Liver (tissue), 9 donors: Measurements from ENCODE around the gene LARGE2. TPM values are rescaled to one million over a fixed set of nuclear protein-coding genes. Genes with fewer than 3 reads are reported as not detected.

Experiments
- DNase-seq: peaks from one replicate; pipeline ENCODE4 v3.0.0-alpha.2; 2017; ENCODE audit warnings: low spot score
- H3K27ac ChIP-seq, 2 donors: one replicate each; pipeline ENCODE4 v1.7.0; 2013; ENCODE audit warnings: inconsistent platforms in 2 of 2, low read length in 2 of 2, control low read depth in 1 of 2, low read depth in 1 of 2, mild to moderate bottlenecking in 1 of 2
- H3K27me3 ChIP-seq, 4 donors: one replicate each; pipeline versions ENCODE4 v1.6.1 to v1.7.0; 2013; ENCODE audit warnings: low read length in 3 of 4, inconsistent platforms in 1 of 4, mild to moderate bottlenecking in 1 of 4, moderate library complexity in 1 of 4; ENCODE audit not compliant: control insufficient read depth in 4 of 4, insufficient read depth in 4 of 4
- H3K36me3 ChIP-seq, 4 donors: one replicate each; pipeline versions ENCODE4 v1.6.1 to v1.7.0; 2013; ENCODE audit warnings: low read length in 3 of 4, mild to moderate bottlenecking in 3 of 4, low read depth in 1 of 4, moderate library complexity in 1 of 4; ENCODE audit not compliant: control insufficient read depth in 4 of 4, insufficient read depth in 3 of 4
- H3K4me1 ChIP-seq, 4 donors: one replicate each; pipeline versions ENCODE4 v1.6.1 to v1.7.0; 2013; ENCODE audit warnings: low read length in 3 of 4, mild to moderate bottlenecking in 3 of 4, moderate library complexity in 1 of 4; ENCODE audit not compliant: control insufficient read depth in 4 of 4, insufficient read depth in 4 of 4
- H3K4me3 ChIP-seq, 3 donors: one replicate each; pipeline versions ENCODE4 v1.6.1 to v1.7.0; 2013; ENCODE audit warnings: low read length in 3 of 3, control low read depth in 1 of 3, low read depth in 1 of 3, mild to moderate bottlenecking in 1 of 3
- H3K9ac ChIP-seq, 2 donors: one replicate each; pipeline ENCODE4 v1.7.0; 2013; ENCODE audit warnings: low read length in 2 of 2, mild to moderate bottlenecking in 2 of 2, moderate library complexity in 2 of 2, control low read depth in 1 of 2, low read depth in 1 of 2
- H3K9me3 ChIP-seq, 4 donors: one replicate each; pipeline versions ENCODE4 v1.6.1 to v1.7.0; 2013; ENCODE audit warnings: low read length in 3 of 4; ENCODE audit not compliant: control insufficient read depth in 4 of 4
- EGR1 ChIP-seq, 2 donors: IDR thresholded peaks; 2 replicates each; pipeline ENCODE4 v1.6.1; 2016 to 2018; ENCODE audit warnings: antibody characterized with exemption in 2 of 2, low read depth in 2 of 2
- FOXA1 ChIP-seq: IDR thresholded peaks from 2 replicates; pipeline ENCODE4 v1.6.1; 2016; ENCODE audit warnings: antibody characterized with exemption
- FOXA2 ChIP-seq: IDR thresholded peaks from 2 replicates; pipeline ENCODE4 v1.6.1; 2016; ENCODE audit warnings: antibody characterized with exemption
- GABPA ChIP-seq, 2 donors: IDR thresholded peaks in 1 of 2; conservative IDR thresholded peaks in 1 of 2; 2 replicates each; pipeline ENCODE4 v1.6.1; 2016; ENCODE audit warnings: antibody characterized with exemption in 2 of 2, mild to moderate bottlenecking in 1 of 2, moderate library complexity in 1 of 2
- HNF4A ChIP-seq, 2 donors: conservative IDR thresholded peaks; 2 replicates each; pipeline ENCODE4 v1.6.1; 2016; ENCODE audit warnings: antibody characterized with exemption in 2 of 2, mild to moderate bottlenecking in 2 of 2
- HNF4G ChIP-seq: IDR thresholded peaks from 2 replicates; pipeline ENCODE4 v1.6.1; 2016; ENCODE audit warnings: antibody characterized with exemption
- JUND ChIP-seq, 2 donors: IDR thresholded peaks; 2 replicates each; pipeline ENCODE4 v1.6.1; 2016; ENCODE audit warnings: antibody characterized with exemption in 2 of 2
- NR2F2 ChIP-seq: IDR thresholded peaks from 2 replicates; pipeline ENCODE4 v1.6.1; 2016; ENCODE audit warnings: antibody characterized with exemption
- RAD21 ChIP-seq, 2 donors: IDR thresholded peaks; 2 replicates each; pipeline ENCODE4 v1.6.1; 2016; ENCODE audit warnings: antibody characterized with exemption in 2 of 2, mild to moderate bottlenecking in 2 of 2
- RXRA ChIP-seq, 2 donors: IDR thresholded peaks; 2 replicates each; pipeline ENCODE4 v1.6.1; 2017 to 2018; ENCODE audit warnings: antibody characterized with exemption in 2 of 2, mild to moderate bottlenecking in 1 of 2
- SP1 ChIP-seq: IDR thresholded peaks from 2 replicates; pipeline ENCODE4 v1.6.1; 2018; ENCODE audit warnings: antibody characterized with exemption, mild to moderate bottlenecking
- TAF1 ChIP-seq: conservative IDR thresholded peaks from 2 replicates; pipeline ENCODE4 v1.6.1; 2016; ENCODE audit warnings: antibody characterized with exemption, mild to moderate bottlenecking
- YY1 ChIP-seq: IDR thresholded peaks from 2 replicates; pipeline ENCODE4 v1.6.1; 2016; ENCODE audit warnings: antibody characterized with exemption, mild to moderate bottlenecking
- WGBS: extraction: QIAGEN DNeasy Blood & Tissue Kit; methylation state at CpG from one replicate; pipeline ENCODE4 v1.1.7; 2013; 5-methylcytosine and 5-hydroxymethylcytosine counted together
- polyA plus RNA-seq, 2 donors: library from polyadenylated mRNA; stranded (reverse) in 1 of 2; unstranded in 1 of 2; fragments of 200-250 nt in 1 of 2; fragments of >200 nt in 1 of 2; fragmentation: Nextera tagmentation in 1 of 2; extraction: Ambion mirVana in 1 of 2; gene quantifications; one replicate each; pipeline versions ENCODE4 v1.2.1 to v1.2.3, GENCODE V29; 2013 to 2015
- total RNA-seq, 2 donors: library from RNA; depleted of rRNA; stranded (reverse); fragments of >200 nt; gene quantifications; one replicate each; pipeline ENCODE4 v1.2.3, GENCODE V29; 2014
- TF ChIP-seq, protein P1 (sequence below): IDR thresholded peaks from 2 replicates; pipeline ENCODE4 v1.6.1; 2016; ENCODE audit warnings: antibody characterized with exemption
- TF ChIP-seq, protein P2 (sequence below): IDR thresholded peaks from 2 replicates; pipeline ENCODE4 v1.6.1; 2016; ENCODE audit warnings: antibody characterized with exemption
- TF ChIP-seq, protein P3 (sequence below): IDR thresholded peaks from 2 replicates; pipeline ENCODE4 v1.6.1; 2016; ENCODE audit warnings: antibody characterized with exemption, mild to moderate bottlenecking
- TF ChIP-seq, protein P4 (sequence below): IDR thresholded peaks from 2 replicates; pipeline ENCODE4 v1.6.1; 2016; ENCODE audit warnings: antibody characterized with exemption
- TF ChIP-seq, protein P5 (sequence below): fragments of 150-350 bp; IDR thresholded peaks from 2 replicates; pipeline ENCODE4 v1.5.1; 2017; ENCODE audit warnings: improper control_type of control experiment, low read depth, low read length; ENCODE audit not compliant: missing input control
- donor health status: healthy.
- donor health status: healthy.
- donor health status: healthy.
- donor health status: healthy.
- donor health status: healthy.

LARGE2 gene
- total and polyA plus RNA-seq, 4 donors = 1.3 to 1.9 (median 1.5) TPM

DNA sequence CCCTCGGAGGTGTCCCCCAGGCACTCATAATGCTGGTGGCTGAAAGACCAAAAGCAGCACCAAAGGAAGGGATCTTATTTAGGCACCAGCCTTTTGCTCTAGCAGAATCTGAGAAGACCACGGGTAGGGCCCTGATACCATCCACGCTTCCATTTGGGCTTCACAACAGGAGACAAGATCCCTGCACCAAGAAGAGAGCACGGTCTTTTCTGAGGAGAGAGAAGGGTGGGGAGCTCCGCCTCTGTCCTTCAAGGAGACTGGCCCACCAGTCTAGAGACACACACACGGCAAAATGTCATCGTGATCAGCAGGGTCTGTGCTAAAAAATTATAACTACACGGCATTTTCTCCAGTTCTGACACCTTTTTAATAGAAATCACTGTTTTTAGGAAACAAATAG is 9.8 kb downstream of the LARGE2 start (continued):
- TF ChIP-seq EGR1 (IDR thresholded peaks at IDR 0.05; ENCODE audit: low read depth in 2 of 2) = no peak

DNA sequence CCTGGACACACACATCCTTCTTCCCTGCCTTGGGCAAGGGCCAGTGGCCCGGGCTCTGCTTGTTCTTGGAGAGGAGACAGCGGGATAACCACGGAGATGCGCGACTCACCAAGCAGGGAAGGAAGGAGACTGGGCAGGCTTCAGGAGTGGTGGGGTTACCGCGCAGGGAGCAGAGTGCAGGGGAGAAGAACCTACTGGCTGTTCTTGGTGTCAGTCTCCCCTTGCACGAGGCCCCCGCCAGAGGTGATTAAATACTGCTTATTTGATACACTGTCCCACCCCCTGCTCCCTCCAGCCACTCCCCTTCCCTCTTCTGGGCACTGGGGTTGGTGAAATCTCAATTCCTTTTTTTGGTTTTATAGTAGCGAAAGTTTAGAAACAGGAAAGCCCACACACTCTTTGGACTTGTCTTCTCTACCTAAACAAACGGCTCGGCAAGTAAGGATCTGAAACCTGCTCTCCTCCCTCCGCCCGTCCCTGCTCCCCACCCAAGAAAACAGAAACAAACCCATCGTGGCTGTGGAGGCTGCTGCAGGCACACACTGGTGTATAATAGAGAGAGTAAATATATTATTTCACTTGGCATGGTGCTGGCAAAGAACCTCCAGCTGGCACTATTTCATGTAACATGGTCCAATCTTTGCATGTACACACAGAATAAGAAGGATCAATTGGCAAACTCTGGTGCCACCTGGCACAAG is 10.8 kb downstream of the LARGE2 start:
- Histone ChIP-seq H3K4me3 (no peak overlapping the region), H3K9me3 (no peaks in the 10 kb centered on the region), H3K27me3 (no peaks in the 10 kb centered on the region), H3K9ac (no peak overlapping the region), H3K27ac (no peak overlapping the region), H3K4me1 (peaks cover 10 to 23% (median 20%) of the 10 kb centered on the region in 4 donors), H3K36me3 (peaks cover 2 to 15% (median 6%) of the 10 kb centered on the region in 4 donors)
- TF ChIP-seq, protein P1, sequence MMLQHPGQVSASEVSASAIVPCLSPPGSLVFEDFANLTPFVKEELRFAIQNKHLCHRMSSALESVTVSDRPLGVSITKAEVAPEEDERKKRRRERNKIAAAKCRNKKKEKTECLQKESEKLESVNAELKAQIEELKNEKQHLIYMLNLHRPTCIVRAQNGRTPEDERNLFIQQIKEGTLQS = no peak
- TF ChIP-seq, protein P2, sequence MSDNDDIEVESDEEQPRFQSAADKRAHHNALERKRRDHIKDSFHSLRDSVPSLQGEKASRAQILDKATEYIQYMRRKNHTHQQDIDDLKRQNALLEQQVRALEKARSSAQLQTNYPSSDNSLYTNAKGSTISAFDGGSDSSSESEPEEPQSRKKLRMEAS = no peak
- TF ChIP-seq FOXA2 (peak; percentile 29), GABPA (IDR thresholded peaks at IDR 0.05 in 1 of 2, conservative IDR thresholded peaks at IDR 0.05 in 1 of 2) (no peak), FOXA1 (no peak), JUND (IDR thresholded peaks at IDR 0.05) (no peak), RAD21 (IDR thresholded peaks at IDR 0.05) (peak in 1 of 2 donors; percentile 30), RXRA (IDR thresholded peaks at IDR 0.05) (no peak), TAF1 (no peak), SP1 (no peak), HNF4G (no peak), HNF4A (conservative IDR thresholded peaks at IDR 0.05) (peak; percentile 13 to 38), EGR1 (IDR thresholded peaks at IDR 0.05; ENCODE audit: low read depth in 2 of 2) (no peak), NR2F2 (no peak), YY1 (no peak)
- TF ChIP-seq, protein P3, sequence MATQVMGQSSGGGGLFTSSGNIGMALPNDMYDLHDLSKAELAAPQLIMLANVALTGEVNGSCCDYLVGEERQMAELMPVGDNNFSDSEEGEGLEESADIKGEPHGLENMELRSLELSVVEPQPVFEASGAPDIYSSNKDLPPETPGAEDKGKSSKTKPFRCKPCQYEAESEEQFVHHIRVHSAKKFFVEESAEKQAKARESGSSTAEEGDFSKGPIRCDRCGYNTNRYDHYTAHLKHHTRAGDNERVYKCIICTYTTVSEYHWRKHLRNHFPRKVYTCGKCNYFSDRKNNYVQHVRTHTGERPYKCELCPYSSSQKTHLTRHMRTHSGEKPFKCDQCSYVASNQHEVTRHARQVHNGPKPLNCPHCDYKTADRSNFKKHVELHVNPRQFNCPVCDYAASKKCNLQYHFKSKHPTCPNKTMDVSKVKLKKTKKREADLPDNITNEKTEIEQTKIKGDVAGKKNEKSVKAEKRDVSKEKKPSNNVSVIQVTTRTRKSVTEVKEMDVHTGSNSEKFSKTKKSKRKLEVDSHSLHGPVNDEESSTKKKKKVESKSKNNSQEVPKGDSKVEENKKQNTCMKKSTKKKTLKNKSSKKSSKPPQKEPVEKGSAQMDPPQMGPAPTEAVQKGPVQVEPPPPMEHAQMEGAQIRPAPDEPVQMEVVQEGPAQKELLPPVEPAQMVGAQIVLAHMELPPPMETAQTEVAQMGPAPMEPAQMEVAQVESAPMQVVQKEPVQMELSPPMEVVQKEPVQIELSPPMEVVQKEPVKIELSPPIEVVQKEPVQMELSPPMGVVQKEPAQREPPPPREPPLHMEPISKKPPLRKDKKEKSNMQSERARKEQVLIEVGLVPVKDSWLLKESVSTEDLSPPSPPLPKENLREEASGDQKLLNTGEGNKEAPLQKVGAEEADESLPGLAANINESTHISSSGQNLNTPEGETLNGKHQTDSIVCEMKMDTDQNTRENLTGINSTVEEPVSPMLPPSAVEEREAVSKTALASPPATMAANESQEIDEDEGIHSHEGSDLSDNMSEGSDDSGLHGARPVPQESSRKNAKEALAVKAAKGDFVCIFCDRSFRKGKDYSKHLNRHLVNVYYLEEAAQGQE = no peak
- TF ChIP-seq, protein P4, sequence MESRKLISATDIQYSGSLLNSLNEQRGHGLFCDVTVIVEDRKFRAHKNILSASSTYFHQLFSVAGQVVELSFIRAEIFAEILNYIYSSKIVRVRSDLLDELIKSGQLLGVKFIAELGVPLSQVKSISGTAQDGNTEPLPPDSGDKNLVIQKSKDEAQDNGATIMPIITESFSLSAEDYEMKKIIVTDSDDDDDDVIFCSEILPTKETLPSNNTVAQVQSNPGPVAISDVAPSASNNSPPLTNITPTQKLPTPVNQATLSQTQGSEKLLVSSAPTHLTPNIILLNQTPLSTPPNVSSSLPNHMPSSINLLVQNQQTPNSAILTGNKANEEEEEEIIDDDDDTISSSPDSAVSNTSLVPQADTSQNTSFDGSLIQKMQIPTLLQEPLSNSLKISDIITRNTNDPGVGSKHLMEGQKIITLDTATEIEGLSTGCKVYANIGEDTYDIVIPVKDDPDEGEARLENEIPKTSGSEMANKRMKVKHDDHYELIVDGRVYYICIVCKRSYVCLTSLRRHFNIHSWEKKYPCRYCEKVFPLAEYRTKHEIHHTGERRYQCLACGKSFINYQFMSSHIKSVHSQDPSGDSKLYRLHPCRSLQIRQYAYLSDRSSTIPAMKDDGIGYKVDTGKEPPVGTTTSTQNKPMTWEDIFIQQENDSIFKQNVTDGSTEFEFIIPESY = no peak
- TF ChIP-seq, protein P5, sequence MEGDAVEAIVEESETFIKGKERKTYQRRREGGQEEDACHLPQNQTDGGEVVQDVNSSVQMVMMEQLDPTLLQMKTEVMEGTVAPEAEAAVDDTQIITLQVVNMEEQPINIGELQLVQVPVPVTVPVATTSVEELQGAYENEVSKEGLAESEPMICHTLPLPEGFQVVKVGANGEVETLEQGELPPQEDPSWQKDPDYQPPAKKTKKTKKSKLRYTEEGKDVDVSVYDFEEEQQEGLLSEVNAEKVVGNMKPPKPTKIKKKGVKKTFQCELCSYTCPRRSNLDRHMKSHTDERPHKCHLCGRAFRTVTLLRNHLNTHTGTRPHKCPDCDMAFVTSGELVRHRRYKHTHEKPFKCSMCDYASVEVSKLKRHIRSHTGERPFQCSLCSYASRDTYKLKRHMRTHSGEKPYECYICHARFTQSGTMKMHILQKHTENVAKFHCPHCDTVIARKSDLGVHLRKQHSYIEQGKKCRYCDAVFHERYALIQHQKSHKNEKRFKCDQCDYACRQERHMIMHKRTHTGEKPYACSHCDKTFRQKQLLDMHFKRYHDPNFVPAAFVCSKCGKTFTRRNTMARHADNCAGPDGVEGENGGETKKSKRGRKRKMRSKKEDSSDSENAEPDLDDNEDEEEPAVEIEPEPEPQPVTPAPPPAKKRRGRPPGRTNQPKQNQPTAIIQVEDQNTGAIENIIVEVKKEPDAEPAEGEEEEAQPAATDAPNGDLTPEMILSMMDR = no peak
- no peak for DNase-seq
- 66% methylated on average over 15 of the region's 15 CpGs for WGBS
